CD4-positive, alpha-beta T cell treated with Interleukin-21 for 1 hour (primary cell): ENCODE measurements around the gene HLA-DMB.
"Not testable (repeated sequence)": the region's sequence is repeated elsewhere in the genome, so short reads cannot be mapped to it uniquely, and the experiment has no call there.

ENCODE experiments used
- DNase-seq: peaks from one replicate; pipeline ENCODE4 v3.0.0-alpha.2; 2020

Gene HLA-DMB

DNA sequence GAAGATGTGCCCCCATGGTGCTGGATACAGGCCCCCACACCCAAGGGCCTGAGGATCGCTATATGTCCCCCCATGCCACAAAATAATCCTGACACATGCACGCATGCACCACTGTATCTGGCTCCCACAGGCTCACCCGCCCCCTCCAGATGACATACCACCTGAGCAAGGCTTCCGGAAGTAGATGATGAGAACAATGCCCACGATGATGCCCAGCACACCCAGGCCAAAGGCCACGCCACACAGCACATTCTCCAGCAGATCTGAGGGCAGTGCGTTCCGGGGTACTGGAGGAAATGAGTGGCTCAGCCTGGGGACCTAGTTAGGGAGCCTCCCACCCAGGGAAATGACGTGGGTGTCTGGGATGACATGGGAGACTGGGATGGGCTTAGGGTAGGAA is 8.3 kb upstream of the HLA-DMB start:
- DNase-seq: no peak

DNA sequence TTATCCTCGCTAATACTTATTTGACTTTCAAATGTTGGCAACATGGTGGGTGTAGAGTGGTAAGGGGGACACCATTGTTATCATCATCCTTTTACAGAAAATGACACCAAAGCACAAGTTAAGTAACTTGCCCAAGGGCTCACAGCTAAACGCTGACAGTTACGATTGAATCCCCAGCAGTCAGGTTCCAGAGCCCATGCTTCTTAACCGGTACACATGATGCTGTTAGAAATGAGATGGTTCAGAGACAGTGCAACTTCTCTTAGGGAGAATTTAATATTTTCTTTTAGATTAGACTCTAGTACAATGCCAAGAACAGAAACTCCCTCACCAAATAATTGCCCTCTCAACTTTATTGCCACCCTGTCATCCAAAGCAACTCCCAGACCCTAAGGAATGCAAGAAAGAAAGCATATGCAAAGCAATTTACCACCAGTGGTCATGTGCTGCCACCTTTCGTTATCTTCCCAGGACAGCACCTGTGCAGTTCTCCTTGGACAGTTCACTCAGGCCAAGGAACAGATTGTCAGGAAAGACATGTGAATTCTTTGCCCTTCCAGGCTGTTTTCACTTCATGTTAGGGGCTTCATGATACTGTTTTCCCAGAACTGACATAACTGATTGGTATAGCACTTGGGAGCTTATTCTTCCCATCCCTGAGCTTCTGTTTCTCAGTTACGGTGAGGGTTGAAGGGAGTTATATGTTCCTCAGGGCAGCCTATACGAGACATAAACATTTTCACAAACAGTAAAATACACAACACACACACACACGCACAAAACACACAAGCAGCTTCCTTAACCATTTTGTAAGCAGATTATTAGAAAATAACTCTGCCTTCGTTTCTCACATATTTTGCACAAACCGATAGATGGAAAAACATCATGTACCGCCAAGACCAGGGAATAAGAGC is 7.0 kb upstream of the HLA-DMB start:
- DNase-seq: peak; percentile 64

DNA sequence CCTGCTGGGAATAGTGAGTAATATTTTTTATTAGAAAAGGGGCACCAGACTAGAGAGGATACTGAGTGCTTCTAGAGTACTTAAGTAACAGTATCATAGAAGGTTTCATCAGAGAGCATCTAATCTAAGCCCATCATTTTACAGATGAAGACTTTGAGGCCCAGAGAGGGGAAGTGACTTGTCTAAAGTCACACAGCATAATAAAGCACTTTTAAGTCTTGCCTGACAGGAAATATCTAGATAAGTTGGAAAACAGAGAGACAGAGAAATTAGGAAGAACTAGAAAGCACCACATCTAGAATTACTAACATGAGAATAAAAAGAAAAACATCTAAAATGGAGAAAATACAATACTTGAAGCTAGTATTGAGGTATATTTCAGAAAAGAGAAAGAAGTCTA is 6.1 kb upstream of the HLA-DMB start:
- no peak for DNase-seq

DNA sequence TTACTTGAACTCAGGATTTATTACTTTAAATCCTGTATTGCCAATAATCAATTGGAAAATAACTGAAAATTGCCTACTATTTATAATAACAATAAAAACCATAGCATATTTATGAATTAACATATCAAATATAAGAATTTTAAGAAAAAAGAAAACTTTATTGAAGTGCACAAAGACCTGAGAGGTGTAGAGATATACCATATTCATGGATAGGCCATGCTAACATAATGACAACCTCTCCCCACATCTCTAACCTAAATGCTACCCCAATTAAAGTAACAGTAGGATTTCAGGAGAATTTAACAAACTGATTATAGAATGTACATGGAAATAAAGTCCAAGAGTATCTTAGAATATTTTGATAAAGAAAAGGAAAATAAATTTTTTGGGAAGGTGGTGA is 5.1 kb upstream of the HLA-DMB start:
- no peak for DNase-seq

DNA sequence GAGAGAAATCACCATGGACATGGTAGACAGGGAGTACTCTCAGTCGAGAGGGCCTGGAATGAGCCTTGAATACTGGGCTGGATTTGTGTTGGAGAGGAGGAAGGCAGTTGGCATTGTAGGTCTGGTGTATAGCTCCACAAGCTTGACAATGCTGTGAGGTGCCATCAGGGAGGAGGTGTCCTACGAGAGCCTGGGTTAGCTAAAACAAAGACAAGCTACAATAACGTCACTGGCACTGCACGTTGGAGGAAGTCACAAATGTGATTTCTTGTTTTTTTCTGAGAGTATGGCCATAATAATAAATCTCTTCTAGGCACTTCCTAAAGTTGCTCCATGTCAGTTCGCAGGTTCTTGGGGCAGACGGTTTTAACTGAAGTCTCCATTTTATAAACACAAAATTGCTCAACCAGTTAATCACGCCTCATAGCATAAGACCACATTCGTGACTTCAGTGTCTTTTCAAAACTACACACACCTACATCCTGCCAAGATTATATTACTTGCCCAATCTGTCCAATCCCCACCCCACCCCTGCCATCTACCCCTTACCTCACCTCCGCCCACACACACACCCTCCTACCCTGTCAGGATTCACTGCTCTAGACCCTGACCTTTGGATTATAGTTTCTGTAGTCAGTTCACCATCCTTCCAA is 4.4 kb upstream of the HLA-DMB start:
- peak; percentile 38 for DNase-seq

DNA sequence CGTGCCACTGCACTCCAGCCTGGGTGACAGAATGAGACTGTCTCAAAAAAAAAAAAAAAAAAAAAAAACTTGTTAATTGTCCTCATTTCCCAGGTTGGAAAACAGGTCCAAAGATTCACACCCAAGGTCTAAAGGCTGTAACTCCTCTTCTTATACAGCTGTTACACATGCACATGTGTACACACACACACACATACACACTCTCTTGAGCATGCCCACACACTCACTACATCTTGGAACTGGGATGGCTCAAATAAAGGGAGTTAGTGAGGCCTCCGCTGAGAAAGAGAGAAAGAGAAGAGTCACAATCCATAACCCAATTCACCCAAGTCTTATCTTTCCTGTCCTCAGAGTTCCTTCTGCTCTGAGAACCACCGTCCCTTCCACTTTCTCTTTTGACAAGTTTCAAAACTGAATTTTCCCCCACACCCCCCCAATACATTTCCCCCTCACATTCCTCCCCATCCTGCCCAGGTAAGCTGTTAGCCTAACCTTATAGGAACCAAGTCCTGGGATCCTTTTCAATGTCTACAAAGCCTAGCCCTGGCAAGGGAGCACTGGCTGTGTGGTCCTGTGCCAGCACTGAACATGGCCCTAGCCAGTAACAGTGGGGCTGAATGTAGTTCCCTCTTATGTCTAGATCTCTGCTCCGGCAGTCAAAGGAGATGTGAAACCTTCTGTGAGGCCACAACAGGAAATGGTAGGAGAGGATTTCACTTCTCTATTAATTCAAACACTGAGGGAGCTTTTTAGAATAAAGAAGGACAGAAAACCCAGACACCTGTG is 3.2 kb upstream of the HLA-DMB start:
- peak; percentile 54 for DNase-seq

DNA sequence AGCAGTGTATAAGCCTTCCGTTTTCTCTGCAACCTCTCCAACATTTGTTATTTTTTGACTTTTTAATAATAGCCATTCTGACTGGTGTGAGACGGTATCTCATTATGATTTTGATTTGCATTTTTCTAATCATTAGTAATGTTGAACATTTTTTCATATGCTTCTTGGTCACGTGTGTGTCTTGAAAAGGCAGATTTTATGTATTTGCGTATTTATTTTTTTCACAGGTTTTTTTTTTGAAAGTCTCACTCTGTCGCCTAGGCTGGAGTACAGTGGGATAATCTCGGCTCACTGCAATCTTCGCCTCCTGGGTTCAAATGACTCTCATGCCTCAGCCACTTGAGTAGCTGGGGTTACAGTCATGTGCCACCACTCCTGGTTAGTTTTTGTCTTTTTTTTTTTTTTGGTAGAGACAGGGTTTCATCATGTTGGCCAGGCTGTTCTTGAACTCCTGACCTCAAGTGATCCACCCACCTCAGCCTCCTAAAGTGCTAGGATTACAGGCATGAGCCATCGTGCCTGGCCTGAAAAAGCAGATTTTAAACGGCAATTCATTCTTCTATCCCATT is 1.8 kb upstream of the HLA-DMB start:
- not testable (repeated sequence) for DNase-seq

- peak; percentile 73 for DNase-seq
Observed at GRCh38 chr6:32941214-32941768, 463 bp upstream of the HLA-DMB start.

DNA sequence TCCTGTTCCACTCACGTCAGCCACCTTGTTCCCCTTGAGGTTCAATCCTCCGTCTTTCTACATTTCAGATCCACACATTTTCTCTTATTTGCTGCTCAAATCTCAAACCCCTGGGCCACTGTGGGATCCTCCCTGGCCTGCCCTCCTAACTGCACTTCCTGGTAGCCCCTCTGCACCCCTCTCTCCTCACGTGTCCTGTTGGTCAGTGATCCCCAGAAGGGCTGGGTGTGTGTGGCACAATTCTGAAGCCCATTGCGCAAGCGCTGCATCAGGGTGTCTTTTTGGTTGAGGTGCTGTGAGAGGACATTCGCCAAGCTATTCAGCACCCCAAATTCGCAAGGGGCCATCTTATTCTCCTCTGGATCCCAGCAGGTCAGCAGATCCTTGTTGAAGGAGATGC is 2.3 kb downstream of the HLA-DMB start:
- no peak for DNase-seq

DNA sequence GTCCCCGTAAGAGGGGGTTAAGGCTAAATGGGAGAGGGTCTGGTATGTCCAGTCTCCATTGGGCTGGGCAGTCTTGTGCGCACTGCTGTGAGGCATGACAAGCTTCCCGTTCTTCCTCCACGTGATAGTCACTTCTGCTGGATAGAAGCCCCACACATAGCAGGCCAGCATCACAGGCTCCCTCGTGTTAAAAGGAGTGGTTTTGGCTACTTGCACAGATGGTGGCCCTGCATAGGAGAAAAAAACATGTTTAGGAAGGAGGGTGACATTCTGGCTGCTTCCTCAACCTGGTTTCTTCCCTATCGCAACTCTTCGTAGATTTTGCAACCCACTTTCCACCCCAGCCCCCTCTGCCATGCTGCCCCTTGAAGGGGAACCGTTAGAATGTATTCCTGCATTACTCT is 3.6 kb downstream of the HLA-DMB start:
- no peak for DNase-seq

GRCh38 chr6:32936239-32937152 is 4.3 kb downstream of the HLA-DMB start:
- no peak for DNase-seq

- no peak for DNase-seq
Observed at GRCh38 chr6:32935551-32936238, 5.1 kb downstream of the HLA-DMB start.

GRCh38 chr6:32933661-32934085 is 7.2 kb downstream of the HLA-DMB start:
- peak; percentile 80 for DNase-seq

DNA sequence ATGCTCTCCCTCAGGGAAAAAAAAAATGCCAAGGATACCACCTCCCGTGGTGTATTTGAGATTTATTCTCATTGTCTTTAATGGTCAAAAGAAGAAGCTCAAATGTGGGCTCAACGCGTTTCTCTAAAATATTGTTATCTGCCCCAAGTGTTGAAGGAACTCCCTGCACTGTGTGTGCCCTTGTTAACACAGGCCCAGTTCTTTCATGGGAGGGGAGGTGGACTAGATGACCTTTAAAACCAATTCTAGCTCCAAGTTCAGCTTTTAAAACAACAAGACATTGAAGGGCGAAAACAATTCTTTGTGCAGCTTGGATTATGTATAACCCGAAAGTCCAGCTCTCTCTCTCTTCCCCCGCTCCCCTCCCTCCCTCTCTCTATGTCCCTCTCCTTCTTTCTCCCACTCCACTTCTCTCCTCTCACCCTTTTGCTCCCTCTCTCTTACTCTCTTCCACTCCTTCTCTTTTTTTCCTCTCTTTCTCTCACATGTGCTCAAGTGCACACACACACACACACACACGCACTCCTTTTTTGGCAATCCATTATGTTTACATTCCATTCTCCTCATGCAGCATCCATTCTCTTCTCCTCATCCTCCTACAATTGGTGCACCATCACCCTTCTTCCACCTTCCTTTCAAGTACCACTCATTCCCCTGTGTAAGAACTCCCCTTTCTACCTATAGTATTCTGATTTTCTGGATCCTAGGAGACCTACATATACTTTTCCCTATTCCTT is 8.5 kb downstream of the HLA-DMB start:
- DNase-seq: no peak

- DNase-seq: no peak
Observed at GRCh38 chr6:32931211-32931610, 9.6 kb downstream of the HLA-DMB start.

- DNase-seq: no peak
Observed at GRCh38 chr6:32922083-32922482, 18.7 kb downstream of the HLA-DMB start.

DNA sequence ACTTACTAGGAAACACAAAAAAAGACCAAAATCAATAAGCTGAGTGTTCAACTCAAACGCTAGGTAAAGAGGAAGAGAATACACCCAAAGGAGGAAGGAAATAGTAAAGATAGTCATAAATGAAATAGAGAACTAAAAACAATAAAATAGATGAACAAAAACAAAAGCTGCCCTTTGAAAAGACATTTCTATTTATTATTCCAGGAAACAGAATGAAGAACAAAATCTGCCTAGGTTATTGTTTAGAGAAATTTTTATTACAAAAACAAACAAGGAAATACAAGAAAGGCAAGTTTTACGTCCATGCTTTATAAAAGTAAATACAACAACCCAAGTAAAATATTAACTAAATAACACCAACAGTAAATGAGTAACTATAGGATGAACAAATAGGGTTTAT is 20.1 kb downstream of the HLA-DMB start:
- DNase-seq: no peak

DNA sequence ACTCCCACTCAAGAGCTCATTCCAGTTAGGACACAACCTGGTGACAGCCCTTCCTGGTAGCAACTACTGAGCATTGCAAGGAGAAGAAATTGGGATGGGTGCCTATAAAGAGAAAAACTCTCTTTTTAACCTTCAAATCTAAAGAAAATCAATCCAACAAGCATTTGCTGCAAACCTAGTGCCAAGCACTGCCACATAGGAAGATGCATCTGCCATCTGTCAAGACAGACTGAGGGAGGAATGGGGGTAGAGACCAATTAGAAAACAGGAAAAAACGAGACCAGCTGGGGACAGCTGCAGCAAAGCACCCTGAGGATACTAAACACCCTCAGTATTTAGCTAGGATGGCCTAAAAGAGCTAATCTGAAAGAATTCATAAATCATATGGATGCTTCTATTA is 27.9 kb downstream of the HLA-DMB start:
- DNase-seq: no peak

- DNase-seq: no peak
Observed at GRCh38 chr6:32908897-32909296, 31.9 kb downstream of the HLA-DMB start.

- DNase-seq: no peak
Observed at GRCh38 chr6:32906539-32906938, 34.3 kb downstream of the HLA-DMB start.
